Measurements from ENCODE around the gene GGN. TPM values are rescaled to one million over a fixed set of nuclear protein-coding genes. Genes with fewer than 3 reads are reported as not detected.

Gene GGN
- total RNA-seq, 1 donor from 2014 or later = 0.74 TPM

DNA sequence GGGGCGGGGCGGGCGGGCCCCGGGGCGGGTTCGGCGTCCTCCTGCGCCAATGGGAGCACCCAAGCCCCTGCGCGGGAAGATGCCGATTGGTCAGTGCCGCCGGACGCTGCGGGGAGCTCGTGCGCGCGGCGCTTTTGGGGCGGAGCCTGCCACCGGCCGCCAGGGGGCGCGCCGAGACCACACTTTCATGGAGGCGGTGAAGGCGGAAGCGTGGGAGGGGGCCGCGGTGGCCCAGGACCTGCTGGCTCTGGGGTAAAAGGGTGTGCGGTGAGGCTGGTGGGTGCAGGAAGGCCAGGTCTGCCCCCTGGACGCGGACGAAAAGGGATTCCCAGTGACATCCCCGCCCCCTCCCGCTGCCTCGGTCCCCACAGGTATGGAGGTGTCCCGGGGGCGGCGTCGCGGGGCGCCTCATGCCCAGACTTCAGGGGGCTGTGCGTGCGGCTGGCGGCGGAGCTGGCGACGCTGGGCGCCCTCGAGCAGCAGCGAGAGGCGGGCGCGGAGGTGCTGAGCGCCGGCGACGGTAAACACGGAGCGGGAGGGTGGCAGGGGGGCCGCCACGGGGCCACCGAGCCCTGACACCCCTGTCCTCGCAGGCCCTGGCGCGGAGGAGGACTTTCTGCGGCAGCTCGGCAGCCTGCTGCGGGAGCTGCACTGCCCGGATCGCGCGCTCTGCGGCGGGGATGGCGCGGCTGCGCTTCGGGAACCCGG lies 15.3 kb upstream of the GGN start, which contains the start of gene FAM98C:
FAM98C (plus strand) TSS at position 127 of the 708 bp plus-strand sequence; CDS start at position 188, 61 bp downstream.
- Mint-ChIP-seq H3K27ac (ENCODE audit: unreplicated experiment) (peak within 1 kb of the TSS; percentile 67), H3K9me3 (ENCODE audit: unreplicated experiment) (no peaks in the 10 kb centered on the region)

DNA sequence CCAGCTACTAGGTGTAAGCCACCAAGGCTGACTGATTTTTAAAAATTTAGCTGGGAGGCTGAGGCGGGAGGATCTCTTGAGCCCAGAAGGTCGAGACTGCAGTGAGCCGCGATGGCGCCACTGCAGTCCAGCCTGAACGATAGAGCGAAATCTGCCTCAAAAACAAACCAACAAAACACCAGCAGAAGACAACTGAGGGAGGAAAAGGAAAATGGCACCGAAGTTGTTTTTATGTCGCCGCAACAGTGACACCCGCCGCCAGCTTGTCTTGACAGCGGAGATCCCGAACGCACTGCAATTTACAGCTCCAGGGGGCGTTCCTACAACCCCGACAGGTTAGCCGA lies 14.8 kb upstream of the GGN start:
- H3K27ac Mint-ChIP-seq (ENCODE audit: unreplicated experiment) = peak overlapping the region; percentile 67
- H3K27me3 Mint-ChIP-seq (ENCODE audit: unreplicated experiment) = peaks cover 19% of the 10 kb centered on the region
- TF ChIP-seq, protein P1, sequence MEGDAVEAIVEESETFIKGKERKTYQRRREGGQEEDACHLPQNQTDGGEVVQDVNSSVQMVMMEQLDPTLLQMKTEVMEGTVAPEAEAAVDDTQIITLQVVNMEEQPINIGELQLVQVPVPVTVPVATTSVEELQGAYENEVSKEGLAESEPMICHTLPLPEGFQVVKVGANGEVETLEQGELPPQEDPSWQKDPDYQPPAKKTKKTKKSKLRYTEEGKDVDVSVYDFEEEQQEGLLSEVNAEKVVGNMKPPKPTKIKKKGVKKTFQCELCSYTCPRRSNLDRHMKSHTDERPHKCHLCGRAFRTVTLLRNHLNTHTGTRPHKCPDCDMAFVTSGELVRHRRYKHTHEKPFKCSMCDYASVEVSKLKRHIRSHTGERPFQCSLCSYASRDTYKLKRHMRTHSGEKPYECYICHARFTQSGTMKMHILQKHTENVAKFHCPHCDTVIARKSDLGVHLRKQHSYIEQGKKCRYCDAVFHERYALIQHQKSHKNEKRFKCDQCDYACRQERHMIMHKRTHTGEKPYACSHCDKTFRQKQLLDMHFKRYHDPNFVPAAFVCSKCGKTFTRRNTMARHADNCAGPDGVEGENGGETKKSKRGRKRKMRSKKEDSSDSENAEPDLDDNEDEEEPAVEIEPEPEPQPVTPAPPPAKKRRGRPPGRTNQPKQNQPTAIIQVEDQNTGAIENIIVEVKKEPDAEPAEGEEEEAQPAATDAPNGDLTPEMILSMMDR (IDR thresholded peaks at IDR 0.05; ENCODE audit: unreplicated experiment) = no peak
- H3K36me3 Mint-ChIP-seq (ENCODE audit: low read depth, unreplicated experiment) = no peaks in the 10 kb centered on the region
- peaks cover 18% of the 10 kb centered on the region for H3K4me1 Mint-ChIP-seq (ENCODE audit: unreplicated experiment)
- no peak for DNase-seq (ENCODE audit: low spot score)
- H3K9me3 Mint-ChIP-seq (ENCODE audit: unreplicated experiment) = no peaks in the 10 kb centered on the region
- peak overlapping the region; percentile 87 for H3K4me3 Mint-ChIP-seq (ENCODE audit: unreplicated experiment)

More for the DNA sequence above, 15.3 kb upstream of the GGN start, which contains the start of gene FAM98C:
- no peaks in the 10 kb centered on the region for H3K36me3 Mint-ChIP-seq (ENCODE audit: low read depth, unreplicated experiment)
- peaks cover 18% of the 10 kb centered on the region for H3K4me1 Mint-ChIP-seq (ENCODE audit: unreplicated experiment)
- peak; percentile 99 for DNase-seq (ENCODE audit: low spot score)
- H3K27me3 Mint-ChIP-seq (ENCODE audit: unreplicated experiment) = peaks cover 19% of the 10 kb centered on the region
- H3K4me3 Mint-ChIP-seq (ENCODE audit: unreplicated experiment) = peak within 1 kb of the TSS; percentile 87
- TF ChIP-seq, protein P1 (IDR thresholded peaks at IDR 0.05; ENCODE audit: unreplicated experiment) = peak; percentile 99

DNA sequence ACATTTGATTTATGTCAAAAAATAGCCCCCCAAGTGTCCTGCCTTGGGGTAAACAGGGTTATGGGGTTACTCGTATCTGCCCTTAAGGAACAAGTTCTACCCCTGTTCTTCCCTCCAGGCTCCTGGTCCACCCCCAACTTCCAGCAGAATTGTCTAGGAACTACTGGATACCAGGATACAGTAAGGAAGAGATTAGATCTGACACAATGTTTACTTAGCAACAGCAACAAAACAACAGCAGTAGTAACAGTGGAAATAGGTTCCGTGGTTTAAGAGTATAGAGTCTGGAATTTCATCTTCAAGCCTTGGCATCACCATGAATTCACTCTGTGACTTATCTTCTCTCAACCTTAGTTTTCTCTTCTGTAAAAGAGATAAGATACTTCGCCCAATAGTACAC lies 13.3 kb upstream of the GGN start:
- peak overlapping the region; percentile 89 for H3K27ac Mint-ChIP-seq (ENCODE audit: unreplicated experiment)
- peaks cover 6% of the 10 kb centered on the region for H3K36me3 Mint-ChIP-seq (ENCODE audit: low read depth, unreplicated experiment)
- peaks cover 18% of the 10 kb centered on the region for H3K4me1 Mint-ChIP-seq (ENCODE audit: unreplicated experiment)
- peak; percentile 34 for DNase-seq (ENCODE audit: low spot score)
- TF ChIP-seq, protein P1 (IDR thresholded peaks at IDR 0.05; ENCODE audit: unreplicated experiment) = no peak
- no peaks in the 10 kb centered on the region for H3K9me3 Mint-ChIP-seq (ENCODE audit: unreplicated experiment)
- H3K4me3 Mint-ChIP-seq (ENCODE audit: unreplicated experiment) = no peak overlapping the region
- H3K27me3 Mint-ChIP-seq (ENCODE audit: unreplicated experiment) = peaks cover 31% of the 10 kb centered on the region

DNA sequence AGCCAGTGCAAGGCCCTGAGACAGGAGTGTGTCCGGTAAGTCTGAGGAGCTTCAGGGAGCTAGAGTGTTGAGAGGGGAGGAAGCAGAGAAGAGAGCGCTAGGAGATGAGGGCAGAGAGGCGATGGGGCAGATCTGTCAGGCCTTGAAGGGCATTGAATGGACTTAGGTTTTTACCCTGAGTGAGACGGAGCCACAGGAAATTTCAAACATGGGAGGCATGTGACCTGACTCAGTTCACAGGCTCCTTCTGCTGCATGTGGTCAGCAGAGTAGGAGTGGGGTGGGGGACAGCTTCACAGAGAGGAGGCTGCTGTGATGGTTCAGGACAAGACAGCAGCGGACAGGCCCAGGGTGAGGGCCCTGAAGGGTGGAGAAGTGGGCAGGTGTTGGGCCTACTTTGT lies 12.5 kb upstream of the GGN start:
- Mint-ChIP-seq H3K27me3 (ENCODE audit: unreplicated experiment) (peaks cover 32% of the 10 kb centered on the region), H3K9me3 (ENCODE audit: unreplicated experiment) (no peaks in the 10 kb centered on the region), H3K36me3 (ENCODE audit: low read depth, unreplicated experiment) (peaks cover 6% of the 10 kb centered on the region), H3K27ac (ENCODE audit: unreplicated experiment) (peak overlapping the region; percentile 84), H3K4me3 (ENCODE audit: unreplicated experiment) (peak overlapping the region; percentile 63), H3K4me1 (ENCODE audit: unreplicated experiment) (peaks cover 18% of the 10 kb centered on the region)
- TF ChIP-seq, protein P1 (IDR thresholded peaks at IDR 0.05; ENCODE audit: unreplicated experiment) = no peak
- DNase-seq (ENCODE audit: low spot score) = no peak

DNA sequence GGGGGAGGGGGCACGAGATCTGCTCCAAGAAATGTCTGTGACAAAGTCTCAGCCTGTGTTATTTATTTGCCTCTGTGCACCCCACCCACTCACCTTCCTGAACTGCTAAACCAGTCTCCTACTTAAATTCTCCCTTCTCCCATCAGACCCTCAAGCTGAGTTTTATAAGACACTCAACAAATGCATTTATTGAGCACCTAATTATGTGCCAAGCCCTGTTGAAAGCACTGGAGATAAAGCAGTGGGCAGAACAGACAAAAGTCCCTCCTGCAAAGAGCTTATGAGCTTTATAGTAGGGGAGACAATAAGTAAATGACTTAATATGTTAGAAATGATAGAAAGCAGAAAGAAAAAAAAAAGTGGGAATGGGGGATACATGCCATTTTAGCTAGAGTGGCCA lies 11.7 kb upstream of the GGN start:
- Mint-ChIP-seq H3K4me1 (ENCODE audit: unreplicated experiment) (peaks cover 18% of the 10 kb centered on the region), H3K36me3 (ENCODE audit: low read depth, unreplicated experiment) (peaks cover 6% of the 10 kb centered on the region), H3K27me3 (ENCODE audit: unreplicated experiment) (peaks cover 36% of the 10 kb centered on the region), H3K9me3 (ENCODE audit: unreplicated experiment) (no peaks in the 10 kb centered on the region), H3K4me3 (ENCODE audit: unreplicated experiment) (no peak overlapping the region), H3K27ac (ENCODE audit: unreplicated experiment) (no peak overlapping the region)
- TF ChIP-seq, protein P1 (IDR thresholded peaks at IDR 0.05; ENCODE audit: unreplicated experiment) = no peak
- no peak for DNase-seq (ENCODE audit: low spot score)
